Measurements from ENCODE around the gene FXYD7. TPM values are rescaled to one million over a fixed set of nuclear protein-coding genes. Genes with fewer than 3 reads are reported as not detected.

FXYD7 gene
- polyA plus RNA-seq, 1 donor from 2014 or later = 35.7 TPM

- no peaks in the 10 kb centered on the region for H3K36me3 ChIP-seq (ENCODE audit: insufficient read depth, low read length)
- H3F3A ChIP-seq (ENCODE audit: insufficient read depth, low read length, poor library complexity, severe bottlenecking) = no peaks in the 10 kb centered on the region
- TF ChIP-seq MXI1 (conservative IDR thresholded peaks at IDR 0.05; ENCODE audit: poor library complexity, severe bottlenecking) = no peak
- TF ChIP-seq, protein P1, sequence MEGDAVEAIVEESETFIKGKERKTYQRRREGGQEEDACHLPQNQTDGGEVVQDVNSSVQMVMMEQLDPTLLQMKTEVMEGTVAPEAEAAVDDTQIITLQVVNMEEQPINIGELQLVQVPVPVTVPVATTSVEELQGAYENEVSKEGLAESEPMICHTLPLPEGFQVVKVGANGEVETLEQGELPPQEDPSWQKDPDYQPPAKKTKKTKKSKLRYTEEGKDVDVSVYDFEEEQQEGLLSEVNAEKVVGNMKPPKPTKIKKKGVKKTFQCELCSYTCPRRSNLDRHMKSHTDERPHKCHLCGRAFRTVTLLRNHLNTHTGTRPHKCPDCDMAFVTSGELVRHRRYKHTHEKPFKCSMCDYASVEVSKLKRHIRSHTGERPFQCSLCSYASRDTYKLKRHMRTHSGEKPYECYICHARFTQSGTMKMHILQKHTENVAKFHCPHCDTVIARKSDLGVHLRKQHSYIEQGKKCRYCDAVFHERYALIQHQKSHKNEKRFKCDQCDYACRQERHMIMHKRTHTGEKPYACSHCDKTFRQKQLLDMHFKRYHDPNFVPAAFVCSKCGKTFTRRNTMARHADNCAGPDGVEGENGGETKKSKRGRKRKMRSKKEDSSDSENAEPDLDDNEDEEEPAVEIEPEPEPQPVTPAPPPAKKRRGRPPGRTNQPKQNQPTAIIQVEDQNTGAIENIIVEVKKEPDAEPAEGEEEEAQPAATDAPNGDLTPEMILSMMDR (IDR thresholded peaks at IDR 0.05; ENCODE audit: poor library complexity, severe bottlenecking) = no peak
- no peak for TF ChIP-seq REST (IDR thresholded peaks at IDR 0.05; ENCODE audit: borderline replicate concordance)
- no peak for TF ChIP-seq EZH2 (IDR thresholded peaks at IDR 0.05; ENCODE audit: borderline replicate concordance, insufficient read depth, low read length, poor library complexity, severe bottlenecking)
- TF ChIP-seq POLR2AphosphoS5 (IDR thresholded peaks at IDR 0.05) = no peak
- TF ChIP-seq TAF1 (IDR thresholded peaks at IDR 0.05; ENCODE audit: low read depth) = no peak
- no peak for TF ChIP-seq RAD21 (conservative IDR thresholded peaks at IDR 0.05)
- TF ChIP-seq SMC3 (conservative IDR thresholded peaks at IDR 0.05; ENCODE audit: poor library complexity) = no peak
- no peak for TF ChIP-seq EP300 (conservative IDR thresholded peaks at IDR 0.05; ENCODE audit: poor library complexity, severe bottlenecking)
- no peak overlapping the region for H3K9ac ChIP-seq (ENCODE audit: low read length)
- no peak overlapping the region for H3K4me3 ChIP-seq (ENCODE audit: low read length)
- H3K79me2 ChIP-seq (replicated peaks; ENCODE audit: insufficient read depth, low read length) = no peaks in the 10 kb centered on the region
- no peak overlapping the region for H3K27ac ChIP-seq (ENCODE audit: low read length)
- no peaks in the 10 kb centered on the region for H3K9me3 ChIP-seq (ENCODE audit: low read length)
- no peak overlapping the region for H3K4me2 ChIP-seq (ENCODE audit: low read length)
- H4K20me1 ChIP-seq (ENCODE audit: insufficient read depth) = no peaks in the 10 kb centered on the region
- H2AFZ ChIP-seq (ENCODE audit: low read depth, low read length) = no peak overlapping the region
- H3K27me3 ChIP-seq (ENCODE audit: insufficient read depth, low read depth, low read length) = no peaks in the 10 kb centered on the region
- H3K9me2 ChIP-seq (ENCODE audit: insufficient read depth, low read length) = no peaks in the 10 kb centered on the region
These were observed 51.2 kb downstream of the FXYD7 start for GRCh38 chr19:35194012-35194984.

- no peak overlapping the region for H3K4me2 ChIP-seq (ENCODE audit: low read length)
- no peak overlapping the region for H3K27ac ChIP-seq (ENCODE audit: low read length)
- no peak for TF ChIP-seq EP300 (conservative IDR thresholded peaks at IDR 0.05; ENCODE audit: poor library complexity, severe bottlenecking)
- no peak for TF ChIP-seq TAF1 (IDR thresholded peaks at IDR 0.05; ENCODE audit: low read depth)
- no peak for TF ChIP-seq REST (IDR thresholded peaks at IDR 0.05; ENCODE audit: borderline replicate concordance)
- no peak for TF ChIP-seq MXI1 (conservative IDR thresholded peaks at IDR 0.05; ENCODE audit: poor library complexity, severe bottlenecking)
- TF ChIP-seq SMC3 (conservative IDR thresholded peaks at IDR 0.05; ENCODE audit: poor library complexity) = no peak
- no peak for TF ChIP-seq POLR2AphosphoS5 (IDR thresholded peaks at IDR 0.05)
- TF ChIP-seq, protein P1 (IDR thresholded peaks at IDR 0.05; ENCODE audit: poor library complexity, severe bottlenecking) = no peak
- no peak for TF ChIP-seq RAD21 (conservative IDR thresholded peaks at IDR 0.05)
- no peak for TF ChIP-seq EZH2 (IDR thresholded peaks at IDR 0.05; ENCODE audit: borderline replicate concordance, insufficient read depth, low read length, poor library complexity, severe bottlenecking)
These were observed 52.8 kb downstream of the FXYD7 start for GRCh38 chr19:35195830-35196229.

More at GRCh38 chr19:35195830-35196229, 52.8 kb downstream of the FXYD7 start:
- no peak overlapping the region for H3K4me3 ChIP-seq (ENCODE audit: low read length)
- no peaks in the 10 kb centered on the region for H3K79me2 ChIP-seq (replicated peaks; ENCODE audit: insufficient read depth, low read length)
- H3K27me3 ChIP-seq (ENCODE audit: insufficient read depth, low read depth, low read length) = no peaks in the 10 kb centered on the region
- H4K20me1 ChIP-seq (ENCODE audit: insufficient read depth) = no peaks in the 10 kb centered on the region
- H3K36me3 ChIP-seq (ENCODE audit: insufficient read depth, low read length) = no peaks in the 10 kb centered on the region
- no peak overlapping the region for H2AFZ ChIP-seq (ENCODE audit: low read depth, low read length)
- H3K9me2 ChIP-seq (ENCODE audit: insufficient read depth, low read length) = no peaks in the 10 kb centered on the region
- no peaks in the 10 kb centered on the region for H3F3A ChIP-seq (ENCODE audit: insufficient read depth, low read length, poor library complexity, severe bottlenecking)
- no peaks in the 10 kb centered on the region for H3K9me3 ChIP-seq (ENCODE audit: low read length)
- H3K9ac ChIP-seq (ENCODE audit: low read length) = no peak overlapping the region

Data from neural cell (in vitro differentiated cells).